Left ventricle myocardium inferior (tissue), 1 donor: ENCODE measurements around the gene LEFTY1. TPM values are rescaled to one million over a fixed set of nuclear protein-coding genes. Genes with fewer than 3 reads are reported as not detected.
"Not testable (repeated sequence)": the region's sequence is repeated elsewhere in the genome, so short reads cannot be mapped to it uniquely, and the experiment has no call there.

Experiments used
- DNase-seq: peaks from one replicate; pipeline ENCODE4 v3.0.0-alpha.2; 2020
- H3K27ac ChIP-seq: fragments of 200-600 bp; replicated peaks from 2 replicates; pipeline ENCODE4 v1.8.0; 2021
- H3K27me3 ChIP-seq: fragments of 200-600 bp; 2 replicates; pipeline ENCODE4 v1.8.0; 2021; ENCODE audit warnings: low read depth
- H3K36me3 ChIP-seq: fragments of 200-600 bp; 2 replicates; pipeline ENCODE4 v1.8.0; 2021
- H3K4me1 ChIP-seq: fragments of 200-600 bp; 2 replicates; pipeline ENCODE4 v1.8.0; 2021
- H3K4me3 ChIP-seq: fragments of 200-600 bp; 2 replicates; pipeline ENCODE4 v1.8.0; 2021; ENCODE audit warnings: mild to moderate bottlenecking, moderate library complexity
- H3K9me3 ChIP-seq: fragments of 200-600 bp; replicated peaks from 2 replicates; pipeline ENCODE4 v1.8.0; 2021
- intact Hi-C: fragments of 100-400 bp; cut with micrococcal nuclease; formaldehyde crosslinking; loops from one replicate; pipeline ENCODE4 v1.11.0; 2022
- microRNA-seq: library from miRNA; unstranded; fragments of <30 nt; microRNA quantifications from one replicate; pipeline ENCODE4 v1.2.0, GENCODE V29; 2020
- total RNA-seq: library from RNA; stranded (reverse); fragmentation: NEBNext Ultra II Directional; extraction: Animal tissue kit (Norgen Biotek cat#: 25700); gene quantifications from one replicate; pipeline ENCODE4 v1.2.1, GENCODE V29; 2021
- TF ChIP-seq, protein P1 (sequence below): fragments of 200-600 bp; IDR thresholded peaks from 2 replicates; pipeline ENCODE4 v1.8.0; 2021; ENCODE audit warnings: antibody characterized with exemption, mild to moderate bottlenecking, borderline replicate concordance
- donor health status: DM: no; HTN: yes; CAD: no; lungs with severe emphysema.

LEFTY1 gene
- total RNA-seq, 1 donor from 2014 or later, result 0.55 TPM

DNA sequence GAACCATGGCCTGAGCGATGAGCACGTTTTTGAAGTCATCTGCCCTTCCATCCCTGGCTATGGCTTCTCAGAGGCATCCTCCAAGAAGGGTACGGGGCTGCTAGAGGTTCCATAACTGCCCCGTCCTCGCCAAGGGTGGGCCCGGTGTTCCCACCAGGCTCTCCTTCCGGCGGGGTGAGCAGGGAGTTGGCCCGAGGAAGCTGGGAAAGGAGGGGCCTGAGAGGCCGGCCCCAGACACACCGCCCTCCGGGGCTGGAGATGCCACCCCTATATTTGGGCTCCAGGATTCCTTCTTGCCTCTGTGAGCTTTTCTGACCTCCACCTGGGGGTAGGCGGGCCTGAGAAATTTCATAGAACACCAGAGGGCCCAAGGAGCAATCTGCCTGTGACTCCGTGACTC lies 50.2 kb downstream of the LEFTY1 start:
- no peak overlapping the region for H3K4me3 ChIP-seq
- H3K9me3 ChIP-seq, result no peaks in the 10 kb centered on the region
- H3K27me3 ChIP-seq, result no peaks in the 10 kb centered on the region
- no peak for DNase-seq
- intact Hi-C loops, result no loop called here
- H3K4me1 ChIP-seq, result peaks cover 28% of the 10 kb centered on the region
- peak overlapping the region; percentile 14 for H3K27ac ChIP-seq
- H3K36me3 ChIP-seq, result peaks cover 63% of the 10 kb centered on the region
- TF ChIP-seq, protein P1, sequence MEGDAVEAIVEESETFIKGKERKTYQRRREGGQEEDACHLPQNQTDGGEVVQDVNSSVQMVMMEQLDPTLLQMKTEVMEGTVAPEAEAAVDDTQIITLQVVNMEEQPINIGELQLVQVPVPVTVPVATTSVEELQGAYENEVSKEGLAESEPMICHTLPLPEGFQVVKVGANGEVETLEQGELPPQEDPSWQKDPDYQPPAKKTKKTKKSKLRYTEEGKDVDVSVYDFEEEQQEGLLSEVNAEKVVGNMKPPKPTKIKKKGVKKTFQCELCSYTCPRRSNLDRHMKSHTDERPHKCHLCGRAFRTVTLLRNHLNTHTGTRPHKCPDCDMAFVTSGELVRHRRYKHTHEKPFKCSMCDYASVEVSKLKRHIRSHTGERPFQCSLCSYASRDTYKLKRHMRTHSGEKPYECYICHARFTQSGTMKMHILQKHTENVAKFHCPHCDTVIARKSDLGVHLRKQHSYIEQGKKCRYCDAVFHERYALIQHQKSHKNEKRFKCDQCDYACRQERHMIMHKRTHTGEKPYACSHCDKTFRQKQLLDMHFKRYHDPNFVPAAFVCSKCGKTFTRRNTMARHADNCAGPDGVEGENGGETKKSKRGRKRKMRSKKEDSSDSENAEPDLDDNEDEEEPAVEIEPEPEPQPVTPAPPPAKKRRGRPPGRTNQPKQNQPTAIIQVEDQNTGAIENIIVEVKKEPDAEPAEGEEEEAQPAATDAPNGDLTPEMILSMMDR, result no peak

DNA sequence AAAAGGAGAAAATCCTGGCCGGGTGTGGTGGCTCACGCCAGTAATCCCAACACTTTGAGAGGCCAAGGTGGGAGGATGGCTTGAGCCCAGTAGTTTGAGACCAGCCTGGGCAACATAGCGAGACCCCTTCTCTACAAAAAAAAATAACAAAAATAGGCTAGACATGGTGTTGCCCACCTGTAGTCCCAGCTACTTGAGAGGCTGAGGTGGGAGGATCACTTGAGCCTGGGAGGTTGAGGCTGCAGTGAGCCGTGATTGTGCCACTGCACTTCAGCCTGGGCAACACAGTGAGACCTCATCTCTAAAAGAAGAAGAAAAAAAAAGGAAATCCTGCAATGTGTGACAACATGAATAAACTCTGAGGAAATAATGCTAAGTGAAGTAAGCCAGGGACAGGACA lies 52.6 kb downstream of the LEFTY1 start:
- H3K4me1 ChIP-seq, result peaks cover 28% of the 10 kb centered on the region
- intact Hi-C loops, DNase-seq, H3K27me3 ChIP-seq, H3K4me3 ChIP-seq, H3K9me3 ChIP-seq: not testable (repeated sequence)
- peak overlapping the region; percentile 83 for H3K27ac ChIP-seq
- peaks cover 67% of the 10 kb centered on the region for H3K36me3 ChIP-seq

Small RNAs within 50 kb of the gene (microRNA-seq; reads per million reads assigned to microRNA genes)
- gene MIR6741, result not detected

Other genes starting within 250 kb of the LEFTY1 start
- gene ENAH, start 236.0 kb downstream of the LEFTY1 start, total RNA-seq, result 78.6 TPM
- gene SRP9, start 111.3 kb downstream of the LEFTY1 start, total RNA-seq, result 205 TPM
- 49.7 TPM for gene EPHX1, start 79.0 kb downstream of the LEFTY1 start, total RNA-seq
- 30.4 TPM for gene TMEM63A, start 6.8 kb downstream of the LEFTY1 start, total RNA-seq
- 64.0 TPM for gene PYCR2, start 35.1 kb upstream of the LEFTY1 start, total RNA-seq
- gene LEFTY2, start 52.1 kb upstream of the LEFTY1 start, total RNA-seq, result 0.69 TPM
- 11.3 TPM for gene SDE2, start 110.2 kb upstream of the LEFTY1 start, total RNA-seq
- 324 TPM for gene H3-3A, start 173.6 kb upstream of the LEFTY1 start, total RNA-seq